ENCODE results near the gene ACKR1.

Gene ACKR1

DNA sequence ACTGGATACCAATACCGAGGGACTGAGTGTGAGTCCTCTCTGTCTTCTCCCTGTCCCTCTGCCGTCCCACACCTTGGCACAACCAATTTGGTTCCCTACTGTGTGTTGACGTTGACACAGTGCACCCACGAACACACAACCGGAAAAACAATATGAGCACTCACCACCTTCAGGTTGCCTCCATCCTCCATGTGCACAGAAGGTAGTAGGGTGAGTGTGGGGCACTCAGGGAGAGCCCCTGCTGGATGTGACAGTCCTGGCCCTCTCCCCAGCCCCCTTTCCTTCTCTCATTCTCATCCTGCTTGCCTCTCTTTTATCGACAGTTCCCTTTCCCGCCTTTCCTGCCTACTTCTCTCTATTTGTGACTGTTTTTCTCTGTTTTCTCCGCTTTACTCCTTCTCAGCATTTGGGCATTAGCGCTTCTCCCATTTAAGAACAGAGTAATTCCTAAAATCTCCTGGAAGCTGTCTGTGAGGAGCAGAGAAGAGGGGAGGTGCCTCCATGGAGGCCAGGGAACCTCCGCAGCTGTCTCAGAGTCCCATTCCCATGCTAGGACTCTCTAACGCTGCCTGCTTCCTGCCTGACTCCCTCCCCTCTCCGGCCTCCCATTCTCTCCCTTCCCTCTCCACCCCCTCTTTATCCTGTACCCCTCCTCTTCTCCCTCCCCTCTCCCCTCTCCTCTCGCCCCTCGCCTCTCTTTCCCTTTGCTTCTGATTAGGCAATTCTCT is 16.9 kb upstream of the ACKR1 start:
- DNase-seq (ENCODE audit: low spot score), result no peak

DNA sequence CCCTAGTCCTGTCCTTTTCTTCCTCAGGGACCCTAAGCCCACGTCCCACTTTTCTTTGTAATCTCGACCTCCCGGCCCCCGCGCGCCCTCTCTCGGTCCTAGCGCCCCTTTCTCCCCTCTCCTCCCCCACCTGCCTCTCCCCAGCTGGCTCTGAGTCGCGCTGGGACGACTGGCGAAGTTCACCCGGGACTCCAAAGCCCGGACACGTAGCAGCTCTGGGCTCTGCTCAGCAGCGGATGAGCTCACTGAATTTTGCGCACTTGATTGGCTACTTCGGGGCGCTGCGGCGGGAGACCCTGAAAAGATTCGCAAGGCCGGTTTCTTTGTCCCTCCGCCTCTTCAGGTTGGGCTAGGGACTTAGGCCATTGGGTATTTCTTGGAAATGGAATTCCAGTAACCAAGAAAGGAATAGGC is 16.3 kb upstream of the ACKR1 start:
- peak; percentile 41 for DNase-seq (ENCODE audit: low spot score)

DNA sequence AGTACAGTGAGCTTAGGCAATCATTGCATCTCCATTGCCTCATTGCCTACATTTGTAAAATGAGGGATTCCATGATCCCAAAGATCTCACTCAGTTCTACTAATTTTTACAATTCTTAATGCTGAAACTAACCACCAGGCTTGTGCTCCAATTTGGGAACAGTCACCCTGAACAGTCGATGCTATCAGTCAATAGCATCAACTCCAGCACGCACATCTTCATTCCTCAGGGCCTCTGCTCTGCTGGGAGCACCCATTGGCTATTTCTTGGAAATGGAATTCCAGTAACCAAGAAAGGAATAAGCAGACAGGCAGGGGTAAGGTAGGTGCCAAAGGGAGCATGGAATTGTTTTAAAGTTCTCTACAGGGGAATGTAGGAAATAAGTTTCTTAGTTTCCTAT is 14.2 kb upstream of the ACKR1 start:
- no peak for DNase-seq (ENCODE audit: low spot score)

DNA sequence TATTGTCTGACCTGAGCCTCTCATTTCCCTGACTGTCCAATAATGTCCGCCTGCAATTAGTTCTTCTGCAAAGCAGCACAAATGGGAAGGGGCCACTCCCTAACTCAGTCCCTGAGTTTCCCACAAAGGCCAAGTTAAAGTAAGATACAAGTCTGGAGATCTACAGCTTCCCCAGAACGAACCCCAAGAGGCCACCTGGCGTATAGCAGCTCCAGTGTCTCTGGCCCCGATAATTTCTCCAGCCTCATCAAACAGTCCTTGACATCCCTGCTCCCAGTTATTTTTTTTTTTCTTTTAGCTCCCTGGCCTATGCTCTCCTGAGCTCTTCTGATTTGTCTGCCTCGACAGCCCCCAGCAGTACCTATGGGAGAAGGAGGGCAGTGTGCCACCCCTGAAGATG is 8.1 kb upstream of the ACKR1 start:
- no peak for DNase-seq (ENCODE audit: low spot score)

DNA sequence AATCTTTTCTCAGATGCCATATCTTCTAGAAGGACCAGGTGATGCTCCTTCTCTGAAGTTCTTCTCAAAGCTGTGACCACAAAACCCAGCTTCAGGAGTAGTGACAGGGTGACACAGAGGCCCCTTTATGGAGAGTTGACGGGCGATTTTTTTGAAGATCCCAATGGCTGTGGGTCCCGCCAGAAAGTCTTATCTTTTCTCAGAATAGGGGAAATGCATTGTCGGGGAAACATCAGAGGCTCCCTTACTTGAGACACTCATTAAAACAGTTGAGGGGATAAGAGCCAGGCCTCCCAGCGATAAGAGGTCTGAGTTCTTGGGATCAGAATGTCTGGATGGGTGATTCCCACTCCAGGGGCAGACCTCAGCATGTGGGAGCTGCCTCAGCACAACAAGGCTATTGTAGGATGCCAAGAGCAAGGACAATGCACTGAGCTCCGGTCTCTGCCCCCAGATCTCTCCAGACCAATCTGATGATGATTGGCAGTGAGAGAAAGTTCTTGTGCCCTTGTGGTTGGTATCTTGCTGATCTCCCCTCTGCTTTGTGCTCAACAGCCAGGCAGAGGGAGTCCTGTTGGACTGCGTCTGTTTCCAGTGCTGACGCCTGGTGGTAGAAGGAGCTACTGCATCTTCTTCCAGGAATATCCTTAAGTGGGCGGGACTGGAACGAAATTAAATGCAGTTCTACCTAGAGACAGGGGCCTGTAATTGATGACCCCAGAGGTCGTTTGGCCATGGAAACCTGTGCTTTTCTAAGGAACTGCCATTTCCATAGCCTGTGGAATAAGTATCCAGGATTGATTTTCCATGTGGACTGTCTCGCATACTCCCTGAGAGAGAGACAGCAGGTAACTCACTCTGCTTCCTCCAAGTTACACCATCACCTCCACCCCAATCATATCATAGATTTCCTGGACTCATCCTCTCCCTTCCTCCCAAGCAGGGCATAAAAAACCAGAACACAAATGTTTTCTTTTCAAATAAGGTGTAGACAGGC is 6.8 kb upstream of the ACKR1 start:
- peak; percentile 77 for DNase-seq (ENCODE audit: low spot score)

DNA sequence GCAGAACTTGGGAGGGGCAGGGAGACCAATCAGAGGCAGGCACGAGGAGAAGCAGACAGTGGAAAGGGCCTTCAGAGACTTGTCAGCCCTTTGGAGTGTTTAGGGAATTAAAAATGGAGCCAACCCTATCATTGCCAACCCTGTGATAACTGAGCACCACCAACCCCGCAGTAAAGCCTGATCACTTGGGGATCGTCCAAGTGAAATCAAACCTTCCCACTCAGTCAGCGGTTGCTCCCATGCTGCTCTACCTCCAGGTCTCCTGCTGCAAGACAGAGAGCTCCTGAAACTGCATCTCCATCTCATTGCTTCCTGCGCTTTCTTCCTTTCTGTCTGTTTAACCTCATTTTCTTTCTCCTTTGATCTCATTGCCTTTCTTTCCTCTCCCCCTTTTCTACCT is 4.8 kb upstream of the ACKR1 start:
- no peak for DNase-seq (ENCODE audit: low spot score)

DNA sequence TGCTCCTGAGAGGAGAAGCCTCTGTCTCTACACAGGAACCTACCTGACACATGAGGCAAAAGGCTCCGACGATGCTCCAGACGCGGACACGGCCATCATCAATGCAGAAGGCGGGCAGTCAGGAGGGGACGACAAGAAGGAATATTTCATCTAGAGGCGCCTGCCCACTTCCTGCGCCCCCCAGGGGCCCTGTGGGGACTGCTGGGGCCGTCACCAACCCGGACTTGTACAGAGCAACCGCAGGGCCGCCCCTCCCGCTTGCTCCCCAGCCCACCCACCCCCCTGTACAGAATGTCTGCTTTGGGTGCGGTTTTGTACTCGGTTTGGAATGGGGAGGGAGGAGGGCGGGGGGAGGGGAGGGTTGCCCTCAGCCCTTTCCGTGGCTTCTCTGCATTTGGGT is 3.9 kb upstream of the ACKR1 start:
- no peak for DNase-seq (ENCODE audit: low spot score)

DNA sequence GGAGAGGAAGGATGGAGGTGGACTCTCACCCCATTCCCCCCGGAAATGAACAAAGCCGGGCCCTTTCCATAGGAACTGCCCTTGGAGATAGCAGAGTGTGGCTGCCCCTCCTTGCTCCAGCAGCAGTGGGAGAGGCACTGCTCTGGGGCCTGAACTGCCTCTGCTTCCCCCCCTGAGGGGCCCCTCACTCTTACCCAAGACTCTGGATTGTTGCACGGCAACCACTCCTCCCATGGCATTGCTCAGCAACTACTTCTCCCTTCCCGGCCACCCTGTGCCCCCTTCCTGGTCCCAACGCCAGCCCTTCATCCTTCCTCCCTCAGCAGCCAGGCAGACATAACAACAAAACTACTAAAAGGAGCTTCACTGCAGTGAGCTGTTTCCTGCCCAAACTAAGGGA is 3.0 kb upstream of the ACKR1 start:
- DNase-seq (ENCODE audit: low spot score), result no peak

DNA sequence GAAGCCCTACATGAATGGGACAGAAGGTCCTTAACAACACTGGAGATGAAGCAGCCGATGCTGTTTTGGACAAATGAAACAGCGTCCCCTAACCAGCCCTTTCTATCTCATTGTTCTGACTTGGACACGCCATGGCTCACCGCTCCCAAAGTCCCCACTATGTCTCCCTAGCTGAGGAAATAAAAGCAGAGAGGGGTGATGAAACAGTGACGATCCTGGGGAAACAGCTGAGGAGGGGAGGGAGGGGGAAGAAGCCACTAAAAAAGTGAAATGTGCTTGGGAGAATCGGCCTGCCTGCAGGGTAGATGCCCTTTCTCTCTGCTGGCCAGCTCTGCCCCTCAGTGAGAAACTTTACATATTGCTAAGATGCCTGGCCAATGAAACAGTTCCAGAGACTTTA is 1.1 kb upstream of the ACKR1 start:
- DNase-seq (ENCODE audit: low spot score), result no peak

DNA sequence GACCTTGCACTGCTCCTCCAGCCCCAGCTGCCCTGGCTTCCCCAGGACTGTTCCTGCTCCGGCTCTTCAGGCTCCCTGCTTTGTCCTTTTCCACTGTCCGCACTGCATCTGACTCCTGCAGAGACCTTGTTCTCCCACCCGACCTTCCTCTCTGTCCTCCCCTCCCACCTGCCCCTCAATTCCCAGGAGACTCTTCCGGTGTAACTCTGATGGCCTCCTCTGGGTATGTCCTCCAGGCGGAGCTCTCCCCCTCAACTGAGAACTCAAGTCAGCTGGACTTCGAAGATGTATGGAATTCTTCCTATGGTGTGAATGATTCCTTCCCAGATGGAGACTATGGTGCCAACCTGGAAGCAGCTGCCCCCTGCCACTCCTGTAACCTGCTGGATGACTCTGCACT is 550 bp downstream of the ACKR1 start:
- DNase-seq (ENCODE audit: low spot score), result no peak

DNA sequence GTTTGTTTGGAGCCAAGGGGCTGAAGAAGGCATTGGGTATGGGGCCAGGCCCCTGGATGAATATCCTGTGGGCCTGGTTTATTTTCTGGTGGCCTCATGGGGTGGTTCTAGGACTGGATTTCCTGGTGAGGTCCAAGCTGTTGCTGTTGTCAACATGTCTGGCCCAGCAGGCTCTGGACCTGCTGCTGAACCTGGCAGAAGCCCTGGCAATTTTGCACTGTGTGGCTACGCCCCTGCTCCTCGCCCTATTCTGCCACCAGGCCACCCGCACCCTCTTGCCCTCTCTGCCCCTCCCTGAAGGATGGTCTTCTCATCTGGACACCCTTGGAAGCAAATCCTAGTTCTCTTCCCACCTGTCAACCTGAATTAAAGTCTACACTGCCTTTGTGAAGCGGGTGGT is 1.4 kb downstream of the ACKR1 start:
- DNase-seq (ENCODE audit: low spot score), result no peak

DNA sequence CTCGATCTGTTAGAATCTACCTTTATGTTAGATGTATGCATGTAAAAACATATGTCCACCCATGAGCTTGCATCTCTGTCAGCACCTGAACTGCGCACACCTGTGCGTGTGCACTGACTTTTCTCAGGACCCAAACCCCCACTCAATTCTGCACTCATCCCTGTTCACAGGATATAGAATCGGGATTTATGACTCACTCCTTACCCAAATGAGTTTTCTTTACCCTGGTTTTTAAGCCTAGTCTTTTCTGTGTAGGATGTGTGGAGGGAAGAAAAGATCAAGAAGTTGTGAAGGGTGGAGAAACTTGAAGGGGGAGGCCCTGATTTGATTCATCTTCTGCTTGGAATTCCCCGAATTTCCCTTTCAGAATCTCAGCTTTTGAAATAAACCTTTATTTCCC is 2.4 kb downstream of the ACKR1 start:
- DNase-seq (ENCODE audit: low spot score), result no peak

DNA sequence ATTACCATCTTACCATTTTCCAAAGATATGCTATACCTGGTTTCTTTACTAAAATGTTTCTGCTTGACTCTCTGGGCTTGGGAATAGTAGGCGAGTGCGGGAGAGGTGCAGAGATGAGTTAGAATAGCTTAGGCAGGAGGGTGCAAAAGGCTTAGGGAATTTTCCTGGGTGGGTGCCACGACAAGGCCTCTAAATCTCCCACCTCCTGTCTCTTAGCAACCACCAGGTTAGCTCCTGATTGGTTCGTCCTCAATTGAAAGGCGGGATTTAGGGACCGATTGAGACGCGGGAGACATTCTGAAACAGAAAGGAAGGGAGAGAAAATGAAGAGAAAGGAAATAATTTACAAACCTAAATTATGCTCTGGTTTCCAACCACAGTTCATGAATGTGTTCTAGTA is 3.1 kb downstream of the ACKR1 start:
- DNase-seq (ENCODE audit: low spot score), result no peak

DNA sequence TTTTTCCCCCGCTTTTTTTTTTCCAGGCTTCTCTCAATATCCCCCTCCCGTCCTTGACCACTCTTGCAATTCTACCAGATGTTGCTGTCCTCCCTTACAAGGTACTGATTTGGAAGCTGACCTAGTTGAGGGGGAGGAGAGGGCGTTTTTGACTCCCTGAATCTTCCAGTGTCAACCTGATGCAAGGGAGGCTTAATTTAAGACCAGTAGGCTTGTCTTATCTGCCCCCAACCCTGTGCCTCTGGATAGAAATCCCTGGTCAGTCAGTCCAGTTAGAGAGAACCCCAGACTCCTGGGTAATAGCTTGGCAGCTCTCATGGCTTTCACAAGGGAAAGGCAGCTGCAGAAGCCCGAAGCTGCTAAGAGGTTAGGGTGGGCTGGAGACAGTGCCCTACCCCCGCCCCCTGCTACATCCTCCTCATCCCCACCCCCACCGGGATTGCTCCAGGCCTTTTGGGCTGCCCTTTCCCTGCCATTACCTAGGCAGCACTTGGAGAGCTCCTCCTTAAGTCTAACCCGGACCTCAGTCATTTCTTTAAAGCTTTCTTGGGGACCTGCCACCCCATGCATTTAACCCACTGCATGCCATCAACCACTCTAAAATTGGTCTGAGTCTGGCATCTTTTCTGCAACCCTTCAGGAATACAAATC is 3.6 kb downstream of the ACKR1 start:
- no peak for DNase-seq (ENCODE audit: low spot score)

DNA sequence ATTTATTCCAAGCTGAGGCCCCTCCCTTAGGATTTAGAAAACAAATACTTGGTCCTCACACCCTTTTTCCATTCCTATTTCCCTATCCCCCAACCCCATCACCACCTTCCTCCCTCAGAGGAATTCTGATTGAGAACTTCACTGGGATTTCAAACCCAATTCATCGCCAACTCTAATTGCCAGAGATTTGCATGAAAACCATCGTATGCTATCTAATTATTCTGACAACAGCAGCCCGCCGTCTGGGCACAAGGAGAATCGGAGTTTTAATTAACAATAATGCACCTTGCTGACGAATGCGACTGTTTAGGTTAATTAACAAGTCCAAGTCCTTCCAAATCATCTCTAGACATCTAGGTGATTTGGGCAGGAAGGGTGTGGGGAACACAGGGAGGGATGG is 4.4 kb downstream of the ACKR1 start:
- no peak for DNase-seq (ENCODE audit: low spot score)

DNA sequence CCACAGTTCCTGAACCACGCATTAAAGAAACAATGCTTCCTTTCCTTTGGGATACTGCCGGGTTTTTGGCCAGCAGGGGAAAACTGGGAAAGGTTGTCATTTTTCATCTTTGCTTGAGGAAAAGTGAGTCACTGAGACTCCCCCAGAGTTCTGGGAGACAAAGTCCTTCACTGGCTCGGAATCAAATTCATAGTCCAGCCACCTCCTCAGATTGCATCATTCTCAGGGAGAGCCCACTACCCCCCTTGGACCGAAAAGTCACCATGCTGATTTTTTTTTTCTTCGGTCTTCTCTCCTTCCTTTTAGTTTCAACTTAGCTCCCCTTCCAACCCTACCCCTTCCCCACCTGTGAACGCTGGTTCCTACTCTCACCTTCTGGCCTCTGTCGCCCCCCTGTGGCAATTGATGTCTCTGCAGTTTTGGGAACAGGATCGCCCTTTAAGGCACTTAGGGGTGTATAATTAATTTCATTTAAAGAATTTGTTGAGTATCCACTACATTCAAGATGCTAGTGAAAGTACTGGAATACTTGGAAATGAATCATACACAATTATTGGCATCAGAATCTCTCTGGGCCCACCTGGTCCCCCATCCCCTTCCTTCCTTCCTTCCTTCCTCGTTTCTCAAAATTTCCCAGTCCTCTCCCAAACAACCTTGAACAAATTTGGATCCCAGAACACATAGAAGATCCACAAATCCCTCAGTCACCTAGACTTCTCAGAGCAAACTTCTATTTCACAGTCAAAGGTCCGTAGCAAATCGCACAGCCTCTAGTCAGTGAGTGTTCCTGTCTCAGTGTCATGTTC is 6.9 kb downstream of the ACKR1 start:
- DNase-seq (ENCODE audit: low spot score), result no peak

DNA sequence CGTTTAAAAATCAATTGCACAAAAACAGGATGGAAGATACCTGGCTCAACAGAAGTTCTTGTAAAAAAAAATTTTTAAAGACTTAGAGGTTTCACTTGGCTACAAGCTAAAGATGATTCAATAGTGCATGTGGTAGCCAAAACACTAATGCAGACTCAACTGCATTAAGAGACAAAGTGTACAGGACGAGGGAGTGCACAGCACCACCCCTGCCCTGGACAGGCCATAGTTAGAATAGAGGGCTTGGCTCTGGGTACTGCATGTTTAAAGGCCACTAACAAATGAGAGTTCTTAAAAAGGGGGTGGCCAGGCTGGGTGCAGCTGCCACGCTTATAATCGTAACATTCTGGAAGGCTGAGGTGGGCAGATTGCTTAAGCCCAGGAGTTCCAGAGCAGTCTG is 7.9 kb downstream of the ACKR1 start:
- no peak for DNase-seq (ENCODE audit: low spot score)

DNA sequence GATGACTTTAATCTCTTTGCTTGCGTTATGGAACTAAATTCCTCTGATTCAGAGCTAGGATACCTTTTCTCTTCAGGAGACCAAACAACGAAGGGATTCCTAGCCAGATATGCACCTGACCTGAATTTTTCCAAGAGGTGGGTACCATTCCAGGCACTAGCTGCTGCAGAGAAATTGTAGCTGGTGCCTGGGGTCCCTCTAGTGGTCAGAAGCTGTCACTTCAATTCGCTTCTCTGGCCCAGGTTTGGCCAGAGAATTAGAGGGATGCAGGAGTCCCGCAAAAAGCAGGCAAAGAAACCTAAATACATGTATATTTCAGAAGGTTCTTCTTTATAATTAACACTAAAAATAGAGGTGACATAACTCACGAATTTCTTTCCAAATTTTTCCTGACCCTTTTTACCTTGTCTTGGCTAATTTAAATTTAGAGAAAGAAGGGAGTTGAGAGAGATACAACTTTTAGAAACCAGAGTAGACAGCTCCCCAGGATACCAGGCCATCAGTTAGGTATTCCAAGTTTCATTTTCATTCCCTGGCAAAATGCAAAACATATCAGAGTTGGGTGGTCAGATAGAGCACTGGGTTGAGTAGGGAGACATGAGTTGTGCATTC is 9.6 kb downstream of the ACKR1 start:
- peak; percentile 61 for DNase-seq (ENCODE audit: low spot score)

DNA sequence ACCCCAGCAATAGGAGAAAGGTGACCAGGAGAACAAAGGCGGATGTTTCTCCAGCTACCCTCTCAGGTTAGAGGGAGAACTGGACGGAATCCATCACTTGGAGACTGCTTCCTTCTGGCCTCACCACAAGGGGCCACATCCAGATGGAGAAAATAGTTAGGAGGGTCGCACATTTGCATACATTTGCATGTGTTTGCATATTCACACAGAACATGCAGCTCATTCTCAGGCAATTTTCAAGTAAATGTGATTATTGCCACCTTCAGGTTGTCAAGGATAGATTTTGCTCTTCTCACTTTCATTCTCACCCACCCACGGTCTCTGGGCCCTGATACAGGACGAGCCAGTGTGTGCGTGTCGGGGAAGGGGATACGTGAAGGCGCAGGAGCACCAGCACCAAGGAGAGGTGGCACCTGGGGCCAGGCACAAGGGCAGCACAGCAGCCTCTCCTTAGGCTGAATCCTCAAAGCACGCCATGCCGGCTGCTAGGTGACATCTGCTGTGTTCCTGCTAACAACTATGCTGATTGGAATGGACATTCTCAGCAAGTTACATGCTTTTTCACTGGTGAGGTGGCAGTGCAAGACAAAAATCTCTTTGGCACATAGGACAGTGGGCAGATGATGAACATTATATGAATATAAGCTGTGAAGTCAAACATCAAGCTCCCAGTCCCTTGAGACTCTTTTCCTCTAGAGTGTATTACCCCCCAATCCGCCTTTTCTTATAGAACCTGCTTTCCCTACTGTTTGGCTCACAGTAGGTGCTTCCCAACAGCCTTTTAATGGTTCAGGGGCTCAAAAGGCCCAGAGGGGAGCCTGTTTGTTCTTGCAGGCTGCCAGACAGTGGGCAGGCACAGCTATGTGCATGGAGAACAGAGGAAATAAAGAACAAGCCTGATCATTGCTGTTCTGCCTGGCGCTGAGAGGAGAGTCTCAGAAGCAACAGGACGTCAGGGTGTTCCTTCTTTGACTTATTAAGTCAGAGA is 14.3 kb downstream of the ACKR1 start:
- no peak for DNase-seq (ENCODE audit: low spot score)
